GM12873 (cell line): ENCODE data around the gene CDK14.

Experiments
- TF ChIP-seq, protein P1 (sequence below): IDR thresholded peaks from 2 replicates; pipeline ENCODE4 v1.5.1; 2012; ENCODE audit warnings: low read depth, mild to moderate bottlenecking, moderate library complexity, low read length, control low read depth; ENCODE audit not compliant: insufficient read depth; ENCODE audit errors: missing control alignments

CDK14 gene

DNA sequence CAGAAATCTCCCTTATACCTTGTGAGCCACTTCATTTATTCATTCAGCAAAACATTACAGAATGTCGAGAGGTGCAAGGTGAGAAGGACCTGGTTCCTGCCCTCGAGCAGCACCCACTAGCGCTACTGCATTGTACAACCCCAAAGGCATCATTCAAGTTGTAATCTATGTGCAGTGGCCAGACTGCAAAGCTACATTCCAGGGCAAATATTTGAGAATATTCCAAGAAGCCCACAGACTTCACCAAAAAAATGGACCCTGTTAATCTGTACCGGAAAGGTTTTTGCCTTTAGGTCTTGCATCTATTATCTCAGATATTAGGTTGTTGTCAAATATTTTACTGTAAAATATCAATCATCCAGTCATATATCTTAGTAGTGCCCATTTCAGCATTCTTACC lies 372.8 kb downstream of the CDK14 start:
- TF ChIP-seq, protein P1, sequence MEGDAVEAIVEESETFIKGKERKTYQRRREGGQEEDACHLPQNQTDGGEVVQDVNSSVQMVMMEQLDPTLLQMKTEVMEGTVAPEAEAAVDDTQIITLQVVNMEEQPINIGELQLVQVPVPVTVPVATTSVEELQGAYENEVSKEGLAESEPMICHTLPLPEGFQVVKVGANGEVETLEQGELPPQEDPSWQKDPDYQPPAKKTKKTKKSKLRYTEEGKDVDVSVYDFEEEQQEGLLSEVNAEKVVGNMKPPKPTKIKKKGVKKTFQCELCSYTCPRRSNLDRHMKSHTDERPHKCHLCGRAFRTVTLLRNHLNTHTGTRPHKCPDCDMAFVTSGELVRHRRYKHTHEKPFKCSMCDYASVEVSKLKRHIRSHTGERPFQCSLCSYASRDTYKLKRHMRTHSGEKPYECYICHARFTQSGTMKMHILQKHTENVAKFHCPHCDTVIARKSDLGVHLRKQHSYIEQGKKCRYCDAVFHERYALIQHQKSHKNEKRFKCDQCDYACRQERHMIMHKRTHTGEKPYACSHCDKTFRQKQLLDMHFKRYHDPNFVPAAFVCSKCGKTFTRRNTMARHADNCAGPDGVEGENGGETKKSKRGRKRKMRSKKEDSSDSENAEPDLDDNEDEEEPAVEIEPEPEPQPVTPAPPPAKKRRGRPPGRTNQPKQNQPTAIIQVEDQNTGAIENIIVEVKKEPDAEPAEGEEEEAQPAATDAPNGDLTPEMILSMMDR, result no peak

GRCh38 chr7:90972906-90973550 lies 376.9 kb downstream of the CDK14 start:
- TF ChIP-seq, protein P1, result no peak

DNA sequence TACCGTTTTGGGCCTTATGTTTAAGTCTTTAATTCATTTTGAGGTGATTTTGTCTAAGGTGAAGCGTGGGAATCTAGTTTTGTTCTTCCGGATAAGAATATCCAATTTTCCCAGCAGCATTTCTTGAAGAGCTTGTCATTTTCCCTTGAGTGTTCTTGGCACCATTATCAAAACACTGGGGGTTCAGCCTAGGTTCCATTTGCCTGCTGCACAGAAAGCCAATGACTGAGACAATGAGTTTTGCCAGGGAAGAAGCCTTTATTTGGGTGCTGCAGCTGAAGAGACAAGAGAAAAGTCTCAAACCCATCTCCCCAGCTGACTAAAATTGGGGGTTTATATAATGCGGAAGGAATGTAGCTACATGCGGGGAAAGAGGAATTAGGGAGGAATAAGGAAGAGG lies 380.9 kb downstream of the CDK14 start:
- TF ChIP-seq, protein P1, result no peak

DNA sequence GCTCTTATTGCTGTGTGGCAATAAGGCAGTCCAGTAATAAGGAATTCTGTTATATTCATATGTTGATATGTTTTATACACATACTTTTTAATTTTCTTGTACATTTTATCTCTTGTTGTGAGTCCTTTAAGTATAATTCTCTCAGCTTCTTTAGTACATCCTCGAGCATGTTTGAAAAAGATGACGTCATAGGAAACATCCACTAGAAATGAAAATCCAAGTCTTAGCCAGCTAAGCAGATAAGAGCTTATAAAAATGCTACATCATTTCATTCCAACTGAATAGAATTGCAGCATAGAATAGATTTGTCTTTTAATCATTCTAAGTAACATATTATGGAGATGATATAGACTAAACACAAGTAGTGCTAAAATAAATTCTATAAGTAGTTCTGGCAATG lies 384.4 kb downstream of the CDK14 start:
- TF ChIP-seq, protein P1, result no peak

- TF ChIP-seq, protein P1, result no peak
Measured at GRCh38 chr7:90982228-90982627, 386.1 kb downstream of the CDK14 start.

- TF ChIP-seq, protein P1, result no peak
Measured at GRCh38 chr7:90984692-90985091, 388.6 kb downstream of the CDK14 start.

DNA sequence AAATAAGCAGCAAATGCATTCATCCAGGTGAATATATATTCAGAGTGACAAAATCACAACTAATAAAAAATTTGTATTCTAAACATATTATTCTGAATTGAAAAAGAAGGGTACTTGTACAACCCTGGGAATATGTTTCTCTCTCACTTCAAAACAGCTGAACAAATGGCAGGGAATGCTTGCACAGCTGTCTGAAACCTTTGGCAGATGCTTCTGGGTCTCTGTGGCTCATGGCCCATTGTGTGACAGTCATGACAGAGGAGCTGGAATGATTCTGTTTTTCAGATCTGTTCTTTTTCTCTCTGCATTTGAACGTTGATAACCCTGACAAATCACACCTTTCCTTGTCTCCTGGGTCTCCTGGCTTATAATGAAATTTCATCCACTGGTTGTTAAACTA lies 392.4 kb downstream of the CDK14 start:
- TF ChIP-seq, protein P1, result no peak
